SK-N-MC (cell line): ENCODE measurements around the gene CEMIP.

Experiments used
- EZH2 ChIP-seq: fragments of 200-600 bp; sonication (generic); IDR thresholded peaks from one replicate; pipeline ENCODE4 v1.6.1; 2017; ENCODE audit warnings: antibody characterized with exemption
- POLR2AphosphoS5 ChIP-seq: IDR thresholded peaks from 2 replicates; pipeline ENCODE4 v1.6.1; 2012; ENCODE audit warnings: mild to moderate bottlenecking, low read depth, low read length, borderline replicate concordance

- TF ChIP-seq POLR2AphosphoS5 (no peak), EZH2 (no peak)
Measured at GRCh38 chr15:80883641-80884040, 104.5 kb downstream of the CEMIP start.
